ENCODE results near the gene RAB3GAP2.

DNA sequence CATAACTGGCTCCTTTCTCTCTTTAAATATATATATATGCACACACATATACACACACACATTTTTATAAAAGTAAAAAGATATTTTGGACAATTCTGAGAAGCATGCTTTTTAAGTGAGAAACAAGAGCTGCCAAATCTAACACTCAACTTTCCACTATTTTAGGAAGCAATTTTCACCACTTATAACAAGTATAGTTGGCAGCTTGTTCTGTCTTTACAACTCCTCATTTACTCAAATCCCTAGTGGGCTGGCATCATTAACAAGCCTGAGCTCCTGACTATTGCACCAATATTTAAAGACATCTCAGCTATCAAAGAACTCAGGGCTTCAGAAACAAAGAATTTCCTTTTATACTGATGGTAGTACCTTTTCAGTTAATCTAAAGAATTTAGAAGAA lies 76.6 kb downstream of the RAB3GAP2 start:
- TF ChIP-seq, protein P1, sequence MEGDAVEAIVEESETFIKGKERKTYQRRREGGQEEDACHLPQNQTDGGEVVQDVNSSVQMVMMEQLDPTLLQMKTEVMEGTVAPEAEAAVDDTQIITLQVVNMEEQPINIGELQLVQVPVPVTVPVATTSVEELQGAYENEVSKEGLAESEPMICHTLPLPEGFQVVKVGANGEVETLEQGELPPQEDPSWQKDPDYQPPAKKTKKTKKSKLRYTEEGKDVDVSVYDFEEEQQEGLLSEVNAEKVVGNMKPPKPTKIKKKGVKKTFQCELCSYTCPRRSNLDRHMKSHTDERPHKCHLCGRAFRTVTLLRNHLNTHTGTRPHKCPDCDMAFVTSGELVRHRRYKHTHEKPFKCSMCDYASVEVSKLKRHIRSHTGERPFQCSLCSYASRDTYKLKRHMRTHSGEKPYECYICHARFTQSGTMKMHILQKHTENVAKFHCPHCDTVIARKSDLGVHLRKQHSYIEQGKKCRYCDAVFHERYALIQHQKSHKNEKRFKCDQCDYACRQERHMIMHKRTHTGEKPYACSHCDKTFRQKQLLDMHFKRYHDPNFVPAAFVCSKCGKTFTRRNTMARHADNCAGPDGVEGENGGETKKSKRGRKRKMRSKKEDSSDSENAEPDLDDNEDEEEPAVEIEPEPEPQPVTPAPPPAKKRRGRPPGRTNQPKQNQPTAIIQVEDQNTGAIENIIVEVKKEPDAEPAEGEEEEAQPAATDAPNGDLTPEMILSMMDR (IDR thresholded peaks at IDR 0.05): no peak
- TF ChIP-seq EZH2 (IDR thresholded peaks at IDR 0.05; ENCODE audit: borderline replicate concordance, insufficient read depth, low read depth, low read length, poor library complexity, severe bottlenecking): no peak

Data from B cell (primary cell).